Prostate gland (tissue), 2 donors: ENCODE measurements around the gene GBGT1. TPM values are rescaled to one million over a fixed set of nuclear protein-coding genes. Genes with fewer than 3 reads are reported as not detected.

Experiments
- DNase-seq: peaks from one replicate; pipeline ENCODE4 v3.0.0-alpha.2; 2019; ENCODE audit warnings: low spot score
- H3K27ac ChIP-seq, 2 donors: fragments of 200-600 bp; sonication (generic); 2 replicates each; pipeline ENCODE4 v1.5.1; 2017 to 2019
- H3K27me3 ChIP-seq: fragments of 200-600 bp; sonication (generic); replicated peaks from 2 replicates; pipeline ENCODE4 v1.5.1; 2019; ENCODE audit not compliant: insufficient read depth
- H3K36me3 ChIP-seq, 2 donors: fragments of 200-600 bp; sonication (generic); 1 replicate in 1 of 2; 2 replicates in 1 of 2; pipeline versions ENCODE4 v1.5.1 to v1.8.1; 2017 to 2019
- H3K4me1 ChIP-seq: fragments of 200-600 bp; sonication (generic); replicated peaks from 2 replicates; pipeline ENCODE4 v1.5.1; 2019
- H3K4me3 ChIP-seq, 2 donors: fragments of 200-600 bp; sonication (generic); 2 replicates each; pipeline ENCODE4 v1.5.1; 2017 to 2019
- H3K9me3 ChIP-seq: fragments of 200-600 bp; sonication (generic); 2 replicates; pipeline ENCODE4 v1.5.1; 2017
- CTCF ChIP-seq, 4 experiments: fragments of 200-600 bp in 2 of 4; fragments of 450-650 bp in 2 of 4; sonication (generic) in 2 of 4; IDR thresholded peaks; 1 replicate in 3 of 4; 2 replicates in 1 of 4; pipeline ENCODE4 v1.5.1; 2016 to 2019; ENCODE audit warnings: antibody characterized with exemption in 4 of 4, mild to moderate bottlenecking in 2 of 4, moderate library complexity in 2 of 4
- POLR2A ChIP-seq: fragments of 450-650 bp; IDR thresholded peaks from one replicate; pipeline ENCODE4 v1.6.1; 2016; ENCODE audit warnings: antibody characterized with exemption, mild to moderate bottlenecking
- POLR2AphosphoS5 ChIP-seq: sonication (generic); formaldehyde crosslinking; IDR thresholded peaks from one replicate; pipeline ENCODE4 v1.6.1; 2017; ENCODE audit warnings: antibody characterized with exemption
- WGBS: methylation state at CpG from one replicate; pipeline ENCODE4 v1.1.5; 2018; 5-methylcytosine and 5-hydroxymethylcytosine counted together
- intact Hi-C: fragments of 100-400 bp; cut with DNase I; formaldehyde crosslinking; loops from one replicate; pipeline ENCODE4 v1.14.2; 2022
- total RNA-seq, 2 donors: library from RNA; depleted of rRNA; stranded (reverse); fragments of >200 nt; gene quantifications; one replicate each; pipeline ENCODE4 v1.1.0, GENCODE V29; 2016

The GBGT1 gene
- total RNA-seq, 2 donors from 2014 or later = 10.7 to 14.0 TPM

- DNase-seq = no peak
- 93% methylated on average over 3 of the region's 3 CpGs for WGBS
- no peaks in the 10 kb centered on the region for H3K9me3 ChIP-seq
- peaks cover 8% of the 10 kb centered on the region for H3K4me1 ChIP-seq
- H3K27me3 ChIP-seq = no peaks in the 10 kb centered on the region
- no peaks in the 10 kb centered on the region for H3K36me3 ChIP-seq
- no peak overlapping the region for H3K4me3 ChIP-seq
- no peak for TF ChIP-seq POLR2A
- TF ChIP-seq POLR2AphosphoS5 = no peak
- no peak for TF ChIP-seq CTCF (IDR thresholded peaks at IDR 0.05)
- intact Hi-C loops = no loop called here
- H3K27ac ChIP-seq = no peak overlapping the region
Measured at GRCh38 chr9:133167096-133167730, 3.5 kb upstream of the GBGT1 start.

- intact Hi-C loops = no loop called here
- Histone ChIP-seq H3K9me3 (no peaks in the 10 kb centered on the region), H3K27ac (no peak overlapping the region), H3K4me3 (no peak overlapping the region), H3K4me1 (peaks cover 8% of the 10 kb centered on the region), H3K36me3 (no peaks in the 10 kb centered on the region), H3K27me3 (no peaks in the 10 kb centered on the region)
- DNase-seq = no peak
- TF ChIP-seq POLR2AphosphoS5 (no peak), POLR2A (no peak), CTCF (IDR thresholded peaks at IDR 0.05) (no peak)
- 82% methylated on average over 17 of the region's 17 CpGs for WGBS
Measured at GRCh38 chr9:133166392-133166791, 2.7 kb upstream of the GBGT1 start.

- peaks cover 8% of the 10 kb centered on the region for H3K4me1 ChIP-seq
- H3K27ac ChIP-seq = no peak overlapping the region
- H3K9me3 ChIP-seq = no peaks in the 10 kb centered on the region
- TF ChIP-seq POLR2A (no peak), CTCF (IDR thresholded peaks at IDR 0.05) (no peak), POLR2AphosphoS5 (no peak)
- intact Hi-C loops = no loop called here
- 94% methylated on average over 2 of the region's 2 CpGs for WGBS
- H3K36me3 ChIP-seq = no peaks in the 10 kb centered on the region
- DNase-seq = no peak
- no peaks in the 10 kb centered on the region for H3K27me3 ChIP-seq
- H3K4me3 ChIP-seq = no peak overlapping the region
Measured at GRCh38 chr9:133165452-133165730, 1.7 kb upstream of the GBGT1 start.

DNA sequence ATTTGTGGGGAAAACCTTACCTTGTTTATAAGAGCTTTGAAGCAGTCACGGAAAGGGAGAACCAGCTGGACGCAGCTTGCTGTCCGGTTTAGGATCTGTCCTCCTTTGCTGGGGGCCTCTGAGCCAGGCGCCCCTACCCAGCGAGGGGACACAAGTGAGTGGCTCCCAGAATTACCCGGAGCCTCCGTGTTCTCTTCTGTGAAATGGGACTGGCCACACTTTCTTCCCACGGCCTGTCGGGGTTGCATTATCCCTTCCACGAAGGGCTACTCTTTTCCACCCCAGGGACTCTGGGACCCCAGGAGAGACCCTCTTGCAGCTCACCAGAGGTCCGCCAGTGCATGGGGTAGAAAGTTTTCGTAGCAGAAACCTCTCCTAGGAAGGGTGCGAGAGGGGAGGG, 477 bp upstream of the GBGT1 start:
- intact Hi-C loops = no loop called here
- 78% methylated on average over 10 of the region's 13 CpGs for WGBS
- H3K27me3 ChIP-seq = no peaks in the 10 kb centered on the region

More for the DNA sequence above, 477 bp upstream of the GBGT1 start:
- Histone ChIP-seq H3K9me3 (no peaks in the 10 kb centered on the region), H3K4me3 (peak overlapping the region; percentile 57 to 58), H3K4me1 (peaks cover 8% of the 10 kb centered on the region), H3K36me3 (no peaks in the 10 kb centered on the region), H3K27ac (peak overlapping the region; percentile 58 to 60)
- TF ChIP-seq POLR2AphosphoS5 = no peak
- TF ChIP-seq CTCF (IDR thresholded peaks at IDR 0.05) = no peak
- no peak for TF ChIP-seq POLR2A
- DNase-seq = no peak
